AG04449 (cell line): ENCODE measurements around the gene SUV39H2.

ENCODE experiments used
- CTCF ChIA-PET: fragments of 350-600 bp; formaldehyde crosslinking; extraction: SDS; loops from one replicate; lab custom pipeline; 2021; ENCODE audit warnings: antibody characterized with exemption; lab: Yijun Ruan, JAX
- POLR2A ChIA-PET: fragments of 400-600, 350-600 bp; formaldehyde crosslinking; extraction: SDS; loops from one replicate; lab custom pipeline; 2020; ENCODE audit warnings: antibody characterized with exemption, inconsistent platforms; lab: Yijun Ruan, JAX
- DNase-seq: peaks from one replicate; pipeline ENCODE4 v3.0.0-alpha.2; 2010; ENCODE audit warnings: low read depth, low spot score
- H3K4me3 ChIP-seq: 2 replicates; pipeline ENCODE4 v1.5.1; 2011; ENCODE audit warnings: low read depth, mild to moderate bottlenecking, control low read depth, low read length
- TF ChIP-seq, protein P1 (sequence below): IDR thresholded peaks from one replicate; pipeline ENCODE4 v1.5.1; 2011; ENCODE audit warnings: mild to moderate bottlenecking, moderate library complexity, low read length, control low read depth, inconsistent platforms; ENCODE audit not compliant: insufficient read depth; ENCODE audit errors: missing control alignments

SUV39H2 gene

DNA sequence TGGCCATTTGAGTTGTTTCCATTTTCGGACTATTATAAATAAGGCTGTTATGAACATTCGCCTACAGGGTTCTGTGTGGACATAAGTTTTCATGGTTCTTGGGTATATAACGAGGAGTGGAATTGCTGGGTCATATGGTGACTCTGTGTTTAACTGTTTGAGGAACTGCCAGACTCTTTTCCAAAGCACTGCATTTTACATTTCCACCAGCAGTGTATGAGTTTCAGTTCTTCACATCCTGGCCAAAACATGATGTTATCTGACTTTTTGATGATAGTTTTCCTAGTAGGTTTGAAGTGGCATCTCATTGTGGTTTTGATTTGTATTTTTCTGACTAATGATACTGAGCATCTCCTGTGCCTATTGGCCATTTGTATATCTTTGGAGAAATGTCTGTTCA is 5.4 kb downstream of the SUV39H2 start:
- no peak overlapping the region for H3K4me3 ChIP-seq
- ChIA-PET CTCF (interaction anchor here (1.6 kb wide), 1 partner anchor 21 kb away, joined by 7 read pairs; no protein-coding TSS in a partner anchor), POLR2A (no interaction called here)
- DNase-seq = no peak
- TF ChIP-seq, protein P1, sequence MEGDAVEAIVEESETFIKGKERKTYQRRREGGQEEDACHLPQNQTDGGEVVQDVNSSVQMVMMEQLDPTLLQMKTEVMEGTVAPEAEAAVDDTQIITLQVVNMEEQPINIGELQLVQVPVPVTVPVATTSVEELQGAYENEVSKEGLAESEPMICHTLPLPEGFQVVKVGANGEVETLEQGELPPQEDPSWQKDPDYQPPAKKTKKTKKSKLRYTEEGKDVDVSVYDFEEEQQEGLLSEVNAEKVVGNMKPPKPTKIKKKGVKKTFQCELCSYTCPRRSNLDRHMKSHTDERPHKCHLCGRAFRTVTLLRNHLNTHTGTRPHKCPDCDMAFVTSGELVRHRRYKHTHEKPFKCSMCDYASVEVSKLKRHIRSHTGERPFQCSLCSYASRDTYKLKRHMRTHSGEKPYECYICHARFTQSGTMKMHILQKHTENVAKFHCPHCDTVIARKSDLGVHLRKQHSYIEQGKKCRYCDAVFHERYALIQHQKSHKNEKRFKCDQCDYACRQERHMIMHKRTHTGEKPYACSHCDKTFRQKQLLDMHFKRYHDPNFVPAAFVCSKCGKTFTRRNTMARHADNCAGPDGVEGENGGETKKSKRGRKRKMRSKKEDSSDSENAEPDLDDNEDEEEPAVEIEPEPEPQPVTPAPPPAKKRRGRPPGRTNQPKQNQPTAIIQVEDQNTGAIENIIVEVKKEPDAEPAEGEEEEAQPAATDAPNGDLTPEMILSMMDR = no peak

- DNase-seq = no peak
- no peak overlapping the region for H3K4me3 ChIP-seq
- TF ChIP-seq, protein P1 = no peak
- ChIA-PET POLR2A (no interaction called here), CTCF (interaction anchor here (1.2 to 1.6 kb wide), 4 partner anchors 8 to 216 kb away, joined by 5 to 6 read pairs (median 6); partner anchors contain the start of gene DCLRE1C)
Observed at GRCh38 chr10:14889318-14889717, 10.7 kb downstream of the SUV39H2 start.

- ChIA-PET CTCF (interaction anchor here (1.2 to 1.4 kb wide), 2 partner anchors 12 to 13 kb away, joined by 3 to 5 read pairs; no protein-coding TSS in a partner anchor), POLR2A (no interaction called here)
- H3K4me3 ChIP-seq = no peak overlapping the region
- TF ChIP-seq, protein P1 = no peak
- DNase-seq = no peak
Observed at GRCh38 chr10:14891151-14891550, 12.5 kb downstream of the SUV39H2 start.

DNA sequence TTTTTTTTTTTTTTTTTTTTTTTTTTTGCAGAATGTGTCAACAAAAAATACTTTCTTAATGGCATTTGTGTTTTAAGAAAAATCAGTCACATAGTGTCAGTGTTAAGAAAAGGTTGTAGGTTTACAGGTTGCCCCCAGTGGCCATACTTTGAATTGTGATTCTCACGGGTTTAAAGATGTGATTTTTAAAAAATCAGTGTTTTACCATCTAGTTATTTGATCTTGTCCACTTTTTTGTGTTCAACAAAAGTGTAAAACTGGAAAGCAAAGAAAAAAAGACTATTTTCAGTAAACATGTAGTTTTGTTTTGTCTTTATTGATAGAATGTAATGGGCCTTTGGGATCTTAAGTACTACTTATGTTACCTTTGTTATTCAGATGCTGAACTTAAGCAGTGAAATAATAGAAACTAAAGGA is 25.7 kb downstream of the SUV39H2 start:
- DNase-seq = no peak
- ChIA-PET POLR2A (no interaction called here), CTCF (interaction anchor here (0.8 to 2.4 kb wide), 9 partner anchors 12 to 417 kb away, joined by 3 to 9 read pairs (median 6); partner anchors contain the start of gene SUV39H2)
- TF ChIP-seq, protein P1 = peak; percentile 41
- no peak overlapping the region for H3K4me3 ChIP-seq

GRCh38 chr10:14904864-14905263 is 26.2 kb downstream of the SUV39H2 start:
- CTCF ChIA-PET = interaction anchor here (0.6 to 2.4 kb wide), 10 partner anchors 8 to 418 kb away, joined by 3 to 9 read pairs (median 4); partner anchors contain the start of gene SUV39H2
- no peak overlapping the region for H3K4me3 ChIP-seq
- DNase-seq = no peak
- POLR2A ChIA-PET = no interaction called here
- TF ChIP-seq, protein P1 = no peak

GRCh38 chr10:14905890-14906289 is 27.2 kb downstream of the SUV39H2 start:
- CTCF ChIA-PET = interaction anchor here (1.0 to 2.0 kb wide), 4 partner anchors 9 to 39 kb away, joined by 3 to 7 read pairs (median 6); no protein-coding TSS in a partner anchor
- DNase-seq = no peak
- no peak overlapping the region for H3K4me3 ChIP-seq
- POLR2A ChIA-PET = no interaction called here
- TF ChIP-seq, protein P1 = no peak
